Measurements from ENCODE around the gene FAM200A. TPM values are rescaled to one million over a fixed set of nuclear protein-coding genes. Genes with fewer than 3 reads are reported as not detected.

The FAM200A gene
- total and polyA plus RNA-seq, 2 of the 13 experiments (the other 11 are each of a cell fraction or from before 2014, with no cell fraction given), result 4.7 to 6.3 TPM

GRCh38 chr7:99557940-99558305 lies 6.0 kb upstream of the FAM200A start (continued):
- TF ChIP-seq ZNF281 (CRISPR knock-in tag; IDR thresholded peaks at IDR 0.05; ENCODE audit: borderline replicate concordance), result 0 out of 2 replicates have a peak, but pooled peaks have one; percentile 7

GRCh38 chr7:99557196-99557607 lies 5.3 kb upstream of the FAM200A start:
- POLR2A ChIA-PET, result interaction anchor here (0.6 to 3.6 kb wide), 5 partner anchors 23 to 373 kb away, joined by 3 to 42 read pairs (median 13); partner anchors contain the start of genes ZKSCAN5 and ZNF394
- no peaks in the 10 kb centered on the region; a peak in 1 of 5 replicates for H3K27me3 ChIP-seq (ENCODE audit: control insufficient read depth in 1 of 2, insufficient read depth in 2 of 2, low read length in 2 of 2)
- H3K4me2 ChIP-seq (ENCODE audit: low read depth, low read length), result peak overlapping the region; percentile 88
- WGBS (ENCODE audit: low lambda C conversion rate), result 83% methylated on average over 4 of the region's 4 CpGs
- H3K36me3 ChIP-seq (replicated peaks in 1 of 2; ENCODE audit: control insufficient read depth in 1 of 2, insufficient read depth in 2 of 2, low read length in 2 of 2), result peaks cover 11 to 35% of the 10 kb centered on the region in 2 experiments
- BruUV-seq (replicated peaks), result no TSS peak
- peaks cover 42% of the 10 kb centered on the region for H3K4me1 ChIP-seq (ENCODE audit: insufficient read depth, low read length)
- H3K79me2 ChIP-seq (ENCODE audit: insufficient read depth, low read length), result peaks cover 46% of the 10 kb centered on the region
- no peak for ATAC-seq
- in situ Hi-C loops (cut with HindIII; ENCODE audit: extremely low pct_ligation_motif_present, low pct_unique_long_range_greater_than_20kb), result no loop called here
- H2AFZ ChIP-seq (ENCODE audit: low read length), result no peak overlapping the region
- DNase-seq (ENCODE audit: low spot score), result no peak
- no peak for FAIRE-seq
- H3K9ac ChIP-seq (ENCODE audit: insufficient read depth, low read depth, low read length), result peak overlapping the region; percentile 100
- TF ChIP-seq MAFK (conservative IDR thresholded peaks at IDR 0.05 in 1 of 2, IDR thresholded peaks at IDR 0.05 in 1 of 2; ENCODE audit: low read length in 2 of 2), result peak; percentile 92 to 97
- no peak for TF ChIP-seq ZFP36 (IDR thresholded peaks at IDR 0.05; ENCODE audit: borderline replicate concordance, low read depth, low read length, partially characterized antibody)
- no peak for TF ChIP-seq ATM (IDR thresholded peaks at IDR 0.05; ENCODE audit: borderline replicate concordance)
- TF ChIP-seq PAWR (CRISPR knock-in tag; IDR thresholded peaks at IDR 0.05; ENCODE audit: borderline replicate concordance), result no peak
- peak; percentile 96 for TF ChIP-seq MAFF (IDR thresholded peaks at IDR 0.05; ENCODE audit: low read depth, low read length)
- peak in 1 of 2 experiments; percentile 87 for TF ChIP-seq REST (IDR thresholded peaks at IDR 0.05; ENCODE audit: borderline replicate concordance in 1 of 2, low read depth in 1 of 2, low read length in 2 of 2)
- H4K20me1 ChIP-seq (ENCODE audit: insufficient read depth, low read length), result peaks cover 5% of the 10 kb centered on the region; the same call in 1 of the 2 replicates
- CTCF ChIA-PET (ENCODE audit: low intra/inter-chr PET ratio, low total read pairs), result no interaction called here
- peak overlapping the region; percentile 95 for H3K27ac ChIP-seq (ENCODE audit: extremely low read length, insufficient read depth, low read length)
- H3K9me3 ChIP-seq (ENCODE audit: low read length), result no peaks in the 10 kb centered on the region
- H3K4me3 ChIP-seq (replicated peaks in 1 of 3; ENCODE audit: insufficient read depth in 1 of 3, low read depth in 2 of 3, low read length in 3 of 3), result peak overlapping the region; percentile 87 to 99 (median 98); a peak in 5 of 6 replicates
- intact Hi-C loops (cut with micrococcal nuclease; ENCODE audit: unreplicated experiment), result loop anchor here (5.0 kb wide), 1 partner anchor 55 kb away; the partner anchor contains the start of genes ZKSCAN5 and ZNF394

Measured in HepG2 (cell line).